Activated CD8-positive, alpha-beta memory T cell treated with anti-CD3 and anti-CD28 coated beads for 4 hours (primary cell): ENCODE measurements around the gene FOXR1.

Experiments used
- DNase-seq, 2 donors: peaks; one replicate each; pipeline ENCODE4 v3.0.0-alpha.2; 2020; ENCODE audit warnings: low read depth in 2 of 2

The FOXR1 gene, protein sequence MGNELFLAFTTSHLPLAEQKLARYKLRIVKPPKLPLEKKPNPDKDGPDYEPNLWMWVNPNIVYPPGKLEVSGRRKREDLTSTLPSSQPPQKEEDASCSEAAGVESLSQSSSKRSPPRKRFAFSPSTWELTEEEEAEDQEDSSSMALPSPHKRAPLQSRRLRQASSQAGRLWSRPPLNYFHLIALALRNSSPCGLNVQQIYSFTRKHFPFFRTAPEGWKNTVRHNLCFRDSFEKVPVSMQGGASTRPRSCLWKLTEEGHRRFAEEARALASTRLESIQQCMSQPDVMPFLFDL

DNA sequence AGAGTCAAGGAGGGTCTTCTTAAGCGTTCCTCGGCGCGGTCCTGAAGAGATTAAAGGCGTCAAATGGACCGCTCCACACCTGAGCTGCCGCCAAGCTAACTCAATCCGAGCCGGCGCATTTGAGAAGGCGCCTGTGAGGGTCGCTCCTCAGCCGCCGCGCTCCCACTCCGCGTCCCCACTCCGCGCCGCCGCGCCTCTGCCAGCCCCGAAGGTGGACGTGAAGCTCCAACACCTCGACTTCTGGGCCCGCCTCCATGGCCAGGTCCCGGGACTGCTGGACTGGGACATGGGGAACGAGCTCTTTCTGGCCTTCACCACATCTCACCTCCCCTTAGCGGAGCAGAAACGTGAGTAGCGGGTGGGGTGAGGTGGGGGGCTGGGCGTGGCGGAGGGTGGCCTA is at the start of gene FOXR1:
Gene FOXR1 (plus strand): TSS at position 116 of the 400 bp plus-strand sequence. CDS start 171 bp downstream, at position 287.
- DNase-seq, result no peak

DNA sequence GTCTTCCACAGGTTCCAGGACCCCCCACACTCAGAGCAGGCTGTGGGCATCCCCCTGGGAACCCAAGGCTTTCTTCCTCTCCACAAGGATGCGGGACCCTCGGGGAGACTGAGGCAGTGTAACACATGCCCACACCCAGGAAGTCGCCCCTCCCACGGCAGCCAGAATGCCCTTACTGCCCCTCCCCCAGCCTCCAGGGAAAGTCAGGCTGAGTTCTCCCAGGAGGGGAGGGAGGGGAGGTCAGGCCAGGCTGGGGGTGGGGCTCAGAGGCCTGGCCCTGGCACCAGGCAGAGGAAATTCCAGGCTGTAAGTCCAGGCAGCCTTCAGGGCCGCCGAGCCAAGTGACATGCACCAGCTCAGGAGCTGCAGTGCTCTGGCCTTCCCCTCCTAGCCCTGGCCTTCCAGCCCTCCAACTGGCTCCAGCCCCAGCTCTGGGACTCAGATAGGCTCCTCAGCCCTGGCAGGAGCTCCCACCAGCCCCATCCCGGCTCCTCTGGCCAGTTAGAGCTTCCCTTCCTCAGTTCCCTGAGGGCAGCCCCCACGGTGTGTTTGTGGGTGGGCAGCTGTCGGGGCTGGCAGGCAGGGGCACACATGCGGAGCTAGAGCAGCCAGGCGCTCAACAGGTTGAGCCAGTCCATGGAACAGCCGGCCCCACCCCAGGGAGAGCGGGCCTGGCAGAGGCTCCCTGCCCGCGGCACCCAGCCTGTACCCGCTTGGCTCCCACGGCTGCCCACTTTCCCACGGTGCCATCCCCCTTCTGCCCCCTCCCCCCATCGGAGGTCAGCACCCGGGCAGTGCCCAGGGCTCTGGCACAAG is 49.4 kb upstream of the FOXR1 start:
- DNase-seq, result no peak

DNA sequence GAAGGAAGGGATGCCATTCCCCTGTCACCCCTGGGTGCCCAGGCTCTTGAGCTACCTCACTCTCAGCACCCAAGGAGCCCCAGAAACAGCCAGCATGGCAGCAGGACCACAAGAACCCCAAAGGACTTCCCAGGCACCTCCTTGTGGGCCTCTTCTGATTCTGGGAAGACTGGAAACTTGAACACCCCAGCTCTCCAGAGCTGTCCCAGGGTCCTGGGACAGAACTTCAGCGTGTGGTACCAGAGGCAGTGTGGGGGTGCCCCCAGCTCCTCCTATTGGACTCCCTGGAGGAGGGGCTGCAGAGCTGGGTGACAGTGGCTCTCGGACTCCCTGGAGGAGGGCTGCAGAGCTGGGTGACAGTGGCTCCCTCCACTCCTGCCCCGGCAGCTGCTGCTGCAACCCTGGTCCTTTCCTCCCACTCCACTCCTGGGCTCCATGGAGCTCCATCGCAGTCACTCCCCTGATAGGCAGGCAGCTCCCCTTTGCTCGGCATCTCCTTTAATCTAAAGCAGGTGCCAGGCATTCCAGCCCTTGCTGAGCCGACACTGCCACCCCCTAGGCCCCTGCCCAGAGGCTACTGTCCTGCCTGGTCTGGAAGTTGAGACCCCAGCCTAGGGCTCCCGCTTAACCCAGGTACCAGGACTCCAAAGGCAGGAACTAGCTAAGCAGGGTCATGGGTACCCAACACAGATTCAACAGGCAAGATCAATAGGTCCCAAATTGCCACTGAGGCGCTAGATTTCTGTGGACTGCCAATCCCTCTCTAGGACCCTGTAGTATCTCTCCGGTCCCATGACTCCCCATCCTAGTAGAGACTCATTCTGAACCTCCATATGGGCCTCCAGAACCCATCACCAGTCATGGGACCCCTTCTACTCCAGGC is 48.6 kb upstream of the FOXR1 start:
- no peak for DNase-seq

DNA sequence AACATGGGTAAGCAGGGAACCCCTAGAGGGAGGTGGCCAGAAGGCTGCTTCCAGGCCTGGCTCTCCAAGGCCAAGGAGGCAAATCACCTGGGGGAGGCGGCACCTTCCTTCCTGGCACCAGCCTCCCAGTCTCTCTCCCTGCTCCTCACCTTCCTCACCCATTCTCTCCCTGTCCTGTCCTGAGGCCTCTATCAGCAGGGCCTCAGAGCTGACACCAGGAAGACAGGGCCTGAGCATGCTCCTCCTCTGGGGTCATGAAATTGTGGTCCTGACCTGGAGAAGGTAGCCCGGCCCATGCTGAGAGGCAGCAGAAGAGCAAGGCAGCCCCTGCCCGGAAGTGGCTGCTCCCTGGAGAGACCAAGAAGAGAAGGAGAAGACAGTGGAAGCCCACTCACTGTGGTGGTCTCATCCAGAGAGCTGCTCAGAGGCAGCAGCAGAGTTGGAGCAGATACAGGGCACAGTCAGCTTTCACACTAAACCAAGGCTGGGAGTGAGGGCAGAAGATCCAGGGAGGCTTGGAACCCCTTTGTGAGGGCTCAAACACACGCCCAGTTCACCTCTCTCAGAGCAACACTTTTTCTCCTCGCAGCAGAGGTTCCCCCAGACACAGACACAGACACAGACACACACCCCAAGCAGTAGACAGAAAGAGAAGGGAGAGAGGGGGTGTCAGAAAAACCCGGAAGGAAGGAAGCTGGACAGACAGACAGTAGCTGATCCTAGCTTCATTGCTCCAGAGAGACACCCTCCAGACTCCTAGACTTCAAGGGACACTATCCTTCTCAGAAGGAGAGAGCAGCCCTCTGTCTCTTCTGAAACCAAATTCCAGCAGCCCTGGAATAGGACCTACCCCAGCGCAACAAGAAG is 47.6 kb upstream of the FOXR1 start:
- no peak for DNase-seq

DNA sequence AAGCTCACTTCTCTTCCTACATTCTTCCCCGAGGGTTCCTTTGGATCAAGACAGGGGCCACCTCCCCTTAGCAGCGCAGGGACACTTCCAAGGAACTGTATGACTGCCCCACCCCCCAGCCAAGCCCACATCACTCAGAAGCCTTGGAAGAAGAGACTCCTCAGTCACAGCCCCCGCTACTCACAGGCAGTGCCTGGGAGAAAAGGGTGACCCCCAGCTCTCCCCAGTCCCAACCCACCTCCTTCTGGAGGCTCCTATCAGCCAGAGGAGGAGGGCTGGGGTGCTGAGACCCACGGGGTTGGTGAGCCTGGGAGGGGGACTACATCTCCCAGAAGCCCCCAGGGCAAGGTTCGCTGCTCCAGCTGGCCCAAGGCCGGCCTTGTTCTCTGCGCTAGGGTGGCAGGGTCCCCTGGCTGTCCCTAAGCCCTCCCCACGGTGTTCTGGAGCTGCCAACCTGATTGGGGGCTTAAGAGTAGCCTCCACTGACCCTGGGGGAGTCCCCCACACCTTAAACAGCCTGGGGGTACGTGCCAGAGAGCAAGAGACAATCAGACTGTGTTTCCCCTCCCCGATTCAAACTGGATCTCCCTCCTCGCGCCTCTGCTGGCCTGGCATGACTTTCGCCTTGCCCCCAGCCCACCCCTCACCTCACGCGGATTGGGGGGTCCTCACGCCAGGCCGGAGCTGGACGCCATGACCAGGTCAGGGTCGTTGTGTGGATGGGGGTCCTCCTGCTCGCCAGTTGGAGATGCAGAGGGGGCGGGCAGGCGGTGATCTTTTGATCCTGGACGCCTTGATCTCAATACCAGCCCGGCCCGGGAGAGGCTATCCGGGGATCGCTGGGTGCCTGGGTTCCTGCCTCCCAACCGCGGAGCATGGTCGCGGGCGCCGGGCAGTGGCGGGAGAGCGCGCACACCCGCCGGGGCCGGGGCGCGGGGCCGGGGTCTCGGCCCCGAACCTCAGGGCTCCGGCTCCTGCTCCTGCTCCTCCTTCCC is 46.7 kb upstream of the FOXR1 start:
- no peak for DNase-seq

DNA sequence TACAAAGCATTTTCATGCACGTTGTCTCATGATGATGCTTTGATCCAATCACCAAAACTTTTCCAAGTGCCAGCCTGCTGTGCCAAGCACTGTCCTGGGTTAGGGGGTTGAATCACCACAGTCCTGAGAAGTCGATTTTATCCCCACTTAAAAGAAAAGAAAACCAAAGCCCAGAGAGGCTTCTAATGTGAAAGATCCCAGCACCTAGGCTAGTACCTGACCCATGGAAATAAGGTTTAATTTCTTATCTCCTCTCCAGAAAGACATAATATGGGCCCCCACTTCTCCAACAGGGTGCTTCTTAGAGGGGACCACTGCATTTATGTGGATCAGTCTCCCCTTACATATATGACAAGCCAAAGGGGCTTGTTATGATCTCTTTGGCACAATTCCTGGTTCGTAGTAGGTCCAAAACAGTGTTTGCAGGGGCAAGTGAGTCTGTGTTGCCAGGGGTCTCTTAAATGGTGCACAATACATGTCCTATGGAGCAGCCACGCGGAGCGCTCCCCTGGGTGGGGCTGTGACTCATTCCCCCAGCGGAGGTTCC is 43.9 kb upstream of the FOXR1 start:
- no peak for DNase-seq

DNA sequence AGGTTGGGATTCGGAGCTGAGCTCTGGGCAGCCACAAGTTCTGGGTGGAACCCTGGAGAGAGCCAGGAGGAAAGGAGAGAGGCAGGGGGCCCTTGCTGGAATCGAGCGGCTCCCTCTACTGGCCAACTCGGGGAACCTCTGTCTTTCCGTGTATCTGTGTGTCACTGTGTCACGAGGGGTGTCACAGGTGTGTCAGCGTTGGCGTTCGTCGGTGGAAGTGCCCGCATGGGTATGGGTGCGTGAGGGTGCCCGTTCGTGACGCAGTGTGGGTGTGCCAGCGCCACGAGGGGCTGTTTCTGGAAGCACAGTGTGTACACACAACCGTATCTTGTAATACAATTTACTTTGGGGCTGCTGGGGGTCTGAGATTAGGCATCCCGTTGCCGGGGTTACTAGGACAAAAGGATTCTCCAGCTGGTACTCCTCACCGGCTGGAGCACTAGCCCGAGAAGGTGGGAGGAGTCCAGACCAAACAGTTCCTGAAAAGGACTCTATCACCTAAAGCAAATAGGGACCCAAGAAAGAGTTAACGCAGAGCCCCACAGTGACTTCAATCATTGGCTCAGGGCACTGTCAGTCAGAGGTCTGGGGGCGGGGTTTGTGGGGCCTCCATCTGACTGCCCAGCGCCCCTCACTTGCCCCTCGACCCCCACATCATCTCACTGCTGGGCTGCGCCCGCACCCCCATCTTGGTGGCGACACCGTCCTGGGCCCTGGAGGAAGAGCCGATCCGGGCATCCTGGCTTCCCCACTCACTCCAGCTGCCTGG is 43.3 kb upstream of the FOXR1 start:
- peak; percentile 84 to 91 for DNase-seq

DNA sequence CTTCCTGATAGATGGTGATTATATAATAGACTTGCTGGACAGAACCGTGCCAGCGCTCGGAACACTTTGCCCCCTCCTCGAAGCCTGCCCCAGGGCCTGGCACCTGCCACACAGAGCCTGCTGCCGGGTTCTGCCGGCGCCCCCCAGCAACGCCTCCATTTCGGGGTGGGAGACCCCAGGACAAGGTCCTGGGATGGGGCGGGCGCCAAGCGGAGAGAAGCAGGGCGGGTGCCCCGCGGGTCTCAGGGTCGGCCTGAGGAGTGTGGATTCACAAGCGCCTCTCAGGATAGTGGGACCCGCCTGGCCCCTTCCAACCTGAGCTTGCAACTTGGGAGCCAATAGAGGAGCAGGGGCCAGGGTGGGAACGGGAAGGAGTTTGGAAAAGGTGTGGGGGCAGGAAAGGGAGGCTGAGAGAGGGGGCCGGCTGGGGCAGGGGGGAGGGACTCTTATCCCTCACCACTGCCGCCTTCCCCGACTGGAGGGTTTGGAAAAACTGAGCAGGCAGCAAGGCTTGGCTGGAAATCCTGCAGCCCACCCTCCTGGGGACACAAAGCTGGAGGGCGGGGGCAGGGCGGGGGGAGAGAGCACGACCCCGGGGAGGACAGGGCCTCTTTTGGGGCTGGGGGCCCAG is 42.6 kb upstream of the FOXR1 start:
- no peak for DNase-seq

DNA sequence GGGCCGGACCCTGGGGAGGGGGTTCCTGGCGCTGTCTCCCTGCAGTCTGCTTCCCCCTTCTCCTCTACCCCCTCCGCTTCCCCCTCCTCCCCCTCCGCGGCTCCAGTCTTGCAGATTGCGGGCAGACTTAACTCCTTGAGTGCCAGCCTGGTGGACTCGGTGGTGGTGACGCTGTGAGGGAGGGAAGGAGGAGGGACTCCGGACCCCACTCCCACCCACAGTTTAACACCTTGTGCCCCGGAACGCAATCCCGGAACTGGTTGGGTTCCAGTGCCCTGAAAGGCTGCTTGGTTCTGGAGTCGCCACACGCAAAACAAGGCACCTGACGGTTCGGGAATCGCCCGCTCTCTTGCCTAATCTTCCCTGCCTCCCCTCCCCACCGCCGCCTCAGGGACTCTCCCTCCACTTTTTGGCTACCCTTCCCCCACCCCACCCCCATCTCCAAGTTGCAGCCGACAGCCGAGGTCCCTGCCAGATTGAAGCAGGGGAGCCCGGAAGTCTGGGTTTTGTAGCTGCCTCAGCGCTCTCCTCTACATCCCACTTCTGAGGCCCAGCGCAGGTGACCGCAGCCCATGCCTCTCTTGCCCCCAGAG is 42.0 kb upstream of the FOXR1 start:
- DNase-seq, result peak in 1 of 2 donors; percentile 62

DNA sequence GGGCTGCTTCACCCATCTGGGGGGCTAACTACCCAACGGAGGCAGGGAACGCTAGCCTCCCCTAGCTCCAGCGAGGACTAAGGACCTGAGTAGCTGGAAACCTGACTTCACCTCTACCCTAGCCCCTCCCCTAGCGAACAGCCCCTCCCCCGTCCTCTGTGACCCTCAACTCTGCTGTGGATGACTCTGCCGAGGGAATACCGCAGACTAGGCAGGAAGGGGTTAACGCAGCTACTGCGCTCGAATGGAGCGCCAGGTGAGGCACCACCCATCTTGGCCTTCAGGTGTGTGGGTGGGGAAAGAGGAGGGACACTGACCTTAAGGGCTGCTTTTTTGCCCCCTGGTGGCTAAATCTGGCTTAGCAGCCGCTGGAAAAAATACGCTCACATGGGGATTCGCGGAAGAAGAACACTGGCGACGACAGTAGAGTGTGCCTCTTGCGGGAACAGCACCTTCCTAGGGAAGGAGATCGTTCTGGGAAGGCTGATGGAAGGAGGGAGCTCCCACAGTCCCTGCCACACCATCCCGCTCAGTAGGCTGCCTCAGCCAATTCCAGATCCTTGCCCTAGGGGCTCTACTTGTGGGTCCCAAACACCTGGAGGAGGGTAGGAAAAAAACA is 41.4 kb upstream of the FOXR1 start:
- peak; percentile 66 to 73 for DNase-seq

DNA sequence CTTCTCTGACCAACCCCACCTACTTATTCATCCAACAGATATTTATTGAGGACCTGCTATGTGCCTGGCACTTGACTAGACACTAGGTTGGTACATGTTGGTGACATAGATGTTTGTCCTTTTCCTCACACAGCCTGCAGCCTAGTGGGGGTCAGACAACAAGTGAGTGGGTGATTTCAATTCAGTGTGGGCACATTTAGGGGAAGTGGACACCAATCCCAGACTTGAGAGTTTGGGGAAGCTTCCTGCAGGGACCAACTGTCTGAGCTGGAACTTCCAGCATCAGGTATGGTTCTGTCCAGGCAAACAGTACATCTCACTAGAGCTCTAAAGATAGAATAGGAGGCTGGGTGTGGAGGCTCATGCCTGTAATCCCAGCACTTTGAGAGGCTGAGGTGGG is 40.0 kb upstream of the FOXR1 start:
- DNase-seq, result no peak

DNA sequence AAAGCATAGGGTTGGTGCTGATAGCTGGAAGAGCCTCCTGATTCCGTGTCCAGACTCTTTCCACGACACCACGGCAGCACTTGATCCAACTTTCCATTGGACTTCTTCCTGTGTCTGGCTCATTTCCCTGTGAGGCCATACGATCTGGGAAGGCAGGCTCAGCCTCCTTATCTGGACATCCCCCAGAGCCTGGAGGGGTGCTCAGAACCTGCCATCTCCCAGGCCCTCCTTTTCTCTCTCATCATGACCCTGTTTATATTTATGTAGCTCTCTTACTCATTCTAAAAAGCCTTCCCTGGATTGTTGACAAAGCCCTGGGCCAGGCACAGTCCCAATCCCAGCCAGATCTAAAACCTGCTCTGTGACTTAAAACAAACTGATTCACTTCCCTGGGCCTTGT is 38.1 kb upstream of the FOXR1 start:
- no peak for DNase-seq

DNA sequence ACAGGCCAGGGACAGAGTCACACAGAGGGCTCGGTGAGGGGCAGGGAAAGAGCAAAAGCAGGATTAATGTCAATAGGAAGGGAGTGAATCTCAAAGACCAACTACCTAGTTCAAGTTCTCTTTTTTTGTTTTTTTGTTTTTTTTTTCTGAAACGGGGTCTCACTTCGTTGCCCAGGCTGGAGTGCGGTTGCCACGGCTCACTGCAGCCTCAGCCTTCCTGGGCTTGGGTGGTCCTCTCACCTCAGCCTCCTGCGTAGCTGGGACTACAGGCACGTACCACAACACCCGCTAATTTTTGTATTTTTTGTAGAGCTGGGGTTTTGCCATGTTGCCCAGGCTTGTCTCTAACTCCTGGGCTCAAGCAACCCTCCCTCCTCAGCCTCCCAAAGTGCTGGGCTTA is 36.2 kb upstream of the FOXR1 start:
- no peak for DNase-seq

DNA sequence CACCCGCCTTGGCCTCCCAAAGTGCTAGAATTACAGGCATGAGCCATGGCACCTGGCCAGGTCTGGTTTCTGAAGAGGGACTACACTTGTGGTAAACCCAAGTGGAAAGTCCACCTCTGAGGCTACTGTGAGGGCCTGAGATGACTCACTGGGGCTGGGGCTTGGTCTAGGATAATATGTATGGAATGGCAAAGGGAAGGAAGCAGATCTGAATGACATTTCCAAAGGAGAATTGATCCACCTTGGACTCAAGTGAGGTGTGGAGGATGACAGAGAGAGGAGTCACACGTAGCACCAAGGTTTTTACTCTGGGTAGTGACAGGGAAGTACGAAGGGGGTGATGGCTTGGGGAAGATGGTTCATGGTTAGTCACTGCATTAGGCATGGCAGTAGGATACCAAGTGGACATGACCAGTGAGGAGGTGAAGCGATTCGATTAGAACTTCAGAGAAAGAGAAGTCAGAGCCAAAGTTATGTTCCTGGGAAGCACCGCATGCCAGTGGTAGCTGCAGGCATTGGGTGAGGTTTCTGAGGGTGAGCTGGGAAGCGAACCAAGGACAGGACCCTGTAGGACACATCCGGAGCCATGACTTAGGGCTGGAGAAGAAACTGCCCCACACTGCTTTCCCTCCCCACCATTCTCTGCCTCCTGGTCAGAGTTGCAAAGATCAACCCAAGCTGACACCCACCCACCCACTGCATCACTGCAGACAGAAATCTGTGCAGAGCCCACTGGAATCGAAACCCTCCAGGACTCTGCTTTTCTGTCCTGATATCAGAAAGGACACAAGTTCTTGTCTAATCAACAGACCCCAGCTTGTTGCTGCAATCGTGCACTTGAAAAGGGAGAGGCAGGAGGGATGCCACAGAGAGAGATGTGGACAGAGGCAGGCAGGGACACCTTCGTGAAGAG is 32.8 kb upstream of the FOXR1 start:
- no peak for DNase-seq

DNA sequence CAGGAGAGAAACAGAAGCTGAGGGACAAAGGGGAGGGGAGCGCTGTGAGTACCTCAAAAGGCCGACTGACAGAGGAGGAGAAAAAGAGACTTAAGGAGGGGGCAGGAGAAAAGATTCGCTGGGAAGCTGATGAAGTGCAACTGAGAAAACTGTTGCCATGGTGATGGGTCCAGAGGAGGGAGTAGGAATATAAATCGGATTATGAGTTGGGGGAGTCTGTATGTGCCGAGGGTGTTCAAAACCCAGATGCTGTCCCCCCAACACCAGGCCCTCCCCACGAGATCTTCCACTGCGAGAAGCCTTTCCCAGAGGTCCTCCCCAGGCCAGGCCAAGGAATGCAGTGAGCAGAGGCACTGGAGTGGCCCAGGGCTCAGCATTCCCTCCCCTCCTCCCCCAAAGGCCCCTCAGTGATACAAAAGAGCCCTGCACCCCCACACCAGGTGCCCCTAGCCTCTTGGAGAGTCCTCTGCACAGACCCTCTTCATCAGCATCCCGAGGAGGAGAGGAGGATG is 32.1 kb upstream of the FOXR1 start:
- DNase-seq, result no peak

DNA sequence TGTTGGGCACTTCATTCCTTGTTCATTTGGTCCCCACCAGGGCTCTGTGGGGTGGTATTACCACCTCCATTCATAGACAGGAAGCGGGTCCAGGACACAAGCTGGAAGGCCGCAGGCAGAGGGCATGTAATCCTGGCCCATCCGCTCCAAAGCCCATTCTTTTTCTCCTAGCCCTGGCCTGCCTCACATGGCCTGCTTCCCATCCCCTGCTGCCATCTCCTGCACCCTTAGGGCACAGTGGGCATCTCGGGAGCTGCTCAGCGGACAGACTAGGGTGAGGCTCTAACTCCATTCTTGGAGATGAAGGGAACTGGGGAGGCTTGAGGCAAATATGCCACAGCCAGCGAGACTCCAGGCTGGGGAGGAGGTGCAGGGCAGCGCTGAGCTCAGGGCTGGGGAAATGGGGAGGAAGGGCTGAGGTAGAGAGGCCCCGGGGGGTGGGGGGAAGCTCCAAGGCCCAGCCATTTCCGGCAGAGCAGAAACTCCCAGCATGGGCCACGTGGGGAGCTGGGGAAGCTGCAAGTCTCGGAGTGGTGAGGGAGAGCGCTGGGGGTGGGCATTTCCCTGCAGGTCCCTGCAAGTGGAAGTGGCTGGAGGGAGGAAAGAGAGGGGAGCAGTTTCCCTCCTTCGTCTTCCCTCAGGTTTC is 31.5 kb upstream of the FOXR1 start:
- no peak for DNase-seq
